GM18498 (cell line): ENCODE measurements around the gene HTRA1.

ENCODE experiments used
- ATAC-seq: cut with Tn5 transposase; IDR thresholded peaks from one replicate; pipeline ENCODE4 v1.9.1; 2021; ENCODE audit warnings: mild to moderate bottlenecking, moderate library complexity; ENCODE audit not compliant: unreplicated experiment

Gene HTRA1

GRCh38 chr10:122471531-122472177 lies 10.3 kb downstream of the HTRA1 start:
- ATAC-seq, result no peak

GRCh38 chr10:122473116-122473515 lies 11.8 kb downstream of the HTRA1 start:
- no peak for ATAC-seq

DNA sequence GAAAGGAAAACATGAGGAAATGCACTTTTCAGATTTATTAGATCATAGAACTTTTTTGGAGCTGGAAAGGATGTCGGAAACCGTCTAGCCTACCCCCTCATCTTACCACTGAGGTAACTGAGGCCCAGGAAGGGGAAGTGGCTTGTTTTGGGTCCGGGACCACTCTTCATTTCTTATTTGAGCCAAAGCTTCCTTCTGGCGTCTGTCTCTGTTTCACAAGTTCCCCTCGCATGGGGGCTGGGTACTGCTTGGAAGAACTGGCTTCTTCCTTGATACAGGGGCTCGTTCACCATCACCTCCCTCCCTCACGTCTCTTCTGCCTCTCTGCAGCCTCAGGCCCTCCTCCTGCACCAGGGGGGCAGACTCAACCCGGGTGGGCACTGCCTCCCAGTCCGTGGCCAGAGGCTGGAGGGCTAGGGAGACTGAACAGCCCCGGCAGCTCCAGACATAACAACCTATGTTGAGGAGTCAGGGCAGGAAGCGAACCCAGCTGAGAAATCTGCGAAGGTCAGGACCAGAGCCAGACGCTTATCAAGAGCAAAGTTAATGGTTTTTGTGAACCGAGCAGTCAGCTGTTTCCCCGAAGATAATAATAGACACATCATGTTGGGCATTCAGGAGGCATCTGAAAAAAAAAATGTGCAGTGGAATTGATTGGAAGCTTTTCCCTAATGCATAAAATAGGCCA lies 12.9 kb downstream of the HTRA1 start:
- ATAC-seq, result no peak

- ATAC-seq, result no peak
Measured at GRCh38 chr10:122475100-122475499, 13.7 kb downstream of the HTRA1 start.

- ATAC-seq, result no peak
Measured at GRCh38 chr10:122475591-122476332, 14.4 kb downstream of the HTRA1 start.

DNA sequence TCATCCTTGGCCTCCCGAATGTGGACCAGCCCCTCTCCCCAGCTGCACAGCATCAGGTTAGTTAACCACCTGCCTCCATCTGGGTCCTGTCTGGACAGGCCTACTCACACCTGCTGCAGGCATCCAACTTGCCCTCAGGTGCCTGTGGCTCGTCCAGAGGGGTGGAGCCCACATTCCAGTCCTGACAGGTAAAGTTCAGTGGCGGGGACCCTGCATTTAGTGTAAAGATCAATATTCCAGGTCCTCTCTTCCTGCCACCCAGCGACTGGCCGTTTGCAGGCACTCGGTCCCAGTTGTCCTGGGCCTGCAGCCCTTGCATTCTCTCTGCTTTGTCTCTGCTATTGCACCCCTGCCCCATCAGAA lies 15.0 kb downstream of the HTRA1 start:
- no peak for ATAC-seq

DNA sequence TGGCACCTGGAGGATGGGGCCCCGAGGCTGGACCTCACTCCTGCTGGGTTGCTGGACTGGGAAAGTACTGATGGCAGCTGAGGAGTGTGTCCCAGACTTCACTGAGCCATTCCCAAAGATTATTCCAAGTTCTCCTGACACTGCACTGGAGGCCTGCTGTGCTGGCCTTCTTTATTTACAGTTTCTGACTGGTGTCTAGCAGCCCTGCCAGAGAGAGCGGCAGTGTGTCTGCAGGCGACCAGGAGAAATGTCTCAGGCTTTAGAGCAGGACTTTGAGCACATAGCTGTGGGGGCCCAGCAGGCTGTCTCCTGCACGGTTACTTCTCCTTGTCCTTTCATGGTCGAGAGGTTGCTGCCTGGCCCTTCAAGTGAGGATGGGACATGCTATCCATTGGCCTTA lies 16.1 kb downstream of the HTRA1 start:
- no peak for ATAC-seq

- ATAC-seq, result no peak
Measured at GRCh38 chr10:122478971-122479370, 17.6 kb downstream of the HTRA1 start.

- no peak for ATAC-seq
Measured at GRCh38 chr10:122480146-122480833, 18.9 kb downstream of the HTRA1 start.

GRCh38 chr10:122481296-122482056 lies 20.1 kb downstream of the HTRA1 start:
- no peak for ATAC-seq

GRCh38 chr10:122484276-122485060 lies 23.1 kb downstream of the HTRA1 start:
- ATAC-seq, result no peak

DNA sequence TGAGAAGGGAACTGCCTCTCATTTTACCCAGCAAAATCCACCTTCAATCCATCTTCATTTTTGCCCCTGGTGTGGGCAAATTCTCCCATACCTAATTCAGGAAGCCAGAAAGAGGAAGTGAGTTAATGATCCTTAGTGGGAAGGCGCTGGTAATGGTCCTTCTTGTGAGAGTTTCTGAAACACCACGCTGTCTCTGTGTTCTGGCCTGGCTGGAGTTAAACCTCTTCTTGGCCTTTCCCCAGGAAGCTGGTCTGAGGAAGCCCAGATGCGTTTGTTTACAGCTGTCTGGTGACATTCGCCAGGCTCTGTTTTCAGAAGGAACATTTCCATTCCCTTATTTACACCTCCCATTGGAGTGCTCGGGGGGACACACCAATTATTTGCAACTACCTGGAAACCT lies 24.3 kb downstream of the HTRA1 start:
- no peak for ATAC-seq

DNA sequence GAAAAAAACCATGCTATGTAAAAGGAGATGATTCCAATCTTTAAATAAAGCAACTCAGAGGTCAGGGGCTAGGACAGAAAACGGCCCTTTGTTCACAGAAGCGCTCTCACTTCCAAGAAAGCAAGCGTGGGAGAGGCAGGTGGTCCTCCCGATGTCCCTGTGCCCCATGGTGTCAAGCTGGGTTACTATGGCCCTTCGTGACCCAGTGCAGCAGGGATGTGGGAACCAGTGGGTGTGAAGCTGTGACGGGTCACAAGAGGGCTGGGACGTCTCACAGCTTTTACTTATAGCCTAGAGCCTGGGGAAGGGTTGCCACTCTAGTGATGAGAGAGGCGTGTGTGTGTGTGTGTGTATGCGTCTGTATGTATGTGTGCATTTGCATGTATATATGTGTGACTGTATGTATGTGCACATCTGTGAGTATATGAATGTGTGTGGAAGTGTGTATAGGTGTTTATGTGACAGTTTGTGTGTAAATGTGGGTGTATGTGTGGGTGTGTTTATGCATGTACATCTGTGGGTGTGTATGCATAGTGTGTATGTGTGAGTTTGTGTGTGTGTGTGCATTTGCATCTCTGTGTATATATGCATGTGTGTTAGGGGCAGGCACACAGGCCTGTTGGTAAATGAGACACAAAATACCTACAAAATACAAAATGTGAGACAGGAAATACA lies 25.2 kb downstream of the HTRA1 start:
- ATAC-seq, result no peak

DNA sequence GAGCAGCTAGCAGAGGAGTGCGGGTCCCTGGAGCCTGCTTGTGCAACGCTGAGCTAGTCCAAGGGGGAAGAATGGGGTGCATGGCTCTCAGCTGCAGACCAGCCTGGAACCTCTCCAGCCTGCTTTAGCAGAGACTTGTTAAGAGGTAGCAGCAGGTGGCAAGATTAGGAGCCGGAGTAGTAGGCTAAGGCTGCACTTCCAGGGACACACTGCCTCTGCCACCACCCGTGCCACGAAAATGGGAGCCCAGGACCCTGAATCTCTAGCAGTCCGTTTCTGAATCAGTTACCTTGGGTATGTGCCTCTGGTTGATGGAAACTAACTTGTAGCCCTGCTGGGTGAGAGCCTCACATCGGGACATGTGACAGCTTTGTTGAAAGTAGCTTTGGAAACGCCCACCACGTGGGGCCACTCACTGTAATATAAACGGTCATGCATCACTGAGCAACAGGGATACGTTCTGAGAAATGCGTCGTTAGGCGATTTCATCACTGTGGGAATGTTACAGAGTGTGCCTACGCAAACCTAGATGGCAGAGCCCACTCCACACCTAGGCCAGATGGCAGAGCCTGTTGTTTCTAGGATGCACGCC lies 25.9 kb downstream of the HTRA1 start:
- ATAC-seq, result no peak

DNA sequence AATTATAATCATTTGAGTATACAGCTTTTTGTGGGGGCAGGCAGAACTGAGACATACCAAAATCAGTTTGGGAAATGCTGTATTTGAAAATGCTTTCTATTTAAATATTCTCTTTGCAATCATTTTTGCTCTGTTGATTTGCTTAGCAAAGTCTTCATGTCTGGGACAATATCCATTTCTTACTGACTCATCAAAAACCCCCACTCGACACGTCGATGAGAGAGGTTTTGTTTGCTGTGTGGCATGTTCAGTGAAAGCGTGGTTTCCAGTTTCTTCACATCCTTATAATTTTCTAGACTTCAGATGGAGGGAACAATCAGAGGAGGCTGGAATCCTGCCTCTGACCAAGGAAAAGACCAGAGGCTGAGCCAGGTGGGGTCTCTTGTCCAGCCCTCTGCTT lies 28.9 kb downstream of the HTRA1 start:
- ATAC-seq, result no peak

DNA sequence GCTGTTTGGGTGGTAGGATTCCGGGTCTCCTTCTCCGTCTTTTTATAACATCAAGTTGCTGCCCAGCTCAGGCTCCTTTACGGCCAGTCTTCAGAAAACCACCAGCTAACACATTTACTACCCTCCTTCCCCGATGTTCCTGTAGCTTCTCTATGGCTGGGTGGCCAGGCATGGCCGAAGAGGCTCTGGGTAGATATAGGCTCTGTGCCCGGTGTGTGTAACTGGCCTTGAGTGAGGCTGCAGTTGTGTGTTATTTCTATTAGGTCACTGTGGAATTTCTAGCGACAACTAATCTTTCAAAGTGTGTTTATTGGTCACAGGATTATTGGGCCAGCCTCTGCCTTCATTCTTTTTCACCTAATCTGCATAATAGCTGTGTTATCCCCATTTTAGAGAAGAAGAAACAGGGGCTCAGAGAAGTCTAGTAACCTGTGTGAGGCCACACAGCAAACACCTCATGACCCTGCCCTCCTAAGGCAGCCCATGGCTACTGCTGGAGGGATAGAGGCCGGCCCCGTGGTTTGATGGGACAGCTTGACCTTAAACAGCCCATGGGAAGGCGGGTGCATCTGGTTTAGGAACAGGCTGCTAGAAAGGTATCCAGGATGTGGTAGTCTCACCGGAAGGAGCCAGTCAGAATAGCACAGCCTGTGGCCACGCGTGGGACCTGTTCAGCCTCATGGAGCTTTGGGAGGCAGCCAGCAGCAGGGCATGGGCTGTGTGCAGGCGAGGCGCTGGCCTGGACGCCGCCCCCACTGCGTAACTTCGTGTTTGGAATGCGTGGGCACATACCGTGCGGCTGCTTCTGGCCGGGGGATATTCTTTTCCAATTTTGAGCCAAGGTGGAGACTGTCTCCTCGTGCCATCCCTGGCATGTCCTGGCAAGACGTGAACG lies 29.7 kb downstream of the HTRA1 start:
- no peak for ATAC-seq

DNA sequence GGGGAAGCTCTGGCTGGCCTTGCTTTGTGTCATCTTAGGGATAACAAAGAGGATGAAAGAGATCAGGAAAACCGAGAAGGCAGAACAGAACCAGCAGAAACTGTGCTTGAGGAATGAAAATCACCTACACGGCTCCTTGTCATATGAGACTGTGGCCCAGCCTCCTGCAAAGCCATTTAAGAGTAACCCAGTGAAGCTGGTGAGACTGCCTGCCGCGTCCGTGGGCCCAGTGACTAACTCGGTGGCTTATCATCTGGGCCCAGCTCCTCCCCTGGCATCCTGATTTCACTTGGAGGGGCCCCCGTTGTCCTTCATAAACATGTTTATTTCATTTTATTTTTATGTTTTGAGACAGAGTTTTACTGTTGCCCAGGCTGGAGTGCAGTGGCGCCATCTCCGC lies 30.7 kb downstream of the HTRA1 start:
- ATAC-seq, result no peak

DNA sequence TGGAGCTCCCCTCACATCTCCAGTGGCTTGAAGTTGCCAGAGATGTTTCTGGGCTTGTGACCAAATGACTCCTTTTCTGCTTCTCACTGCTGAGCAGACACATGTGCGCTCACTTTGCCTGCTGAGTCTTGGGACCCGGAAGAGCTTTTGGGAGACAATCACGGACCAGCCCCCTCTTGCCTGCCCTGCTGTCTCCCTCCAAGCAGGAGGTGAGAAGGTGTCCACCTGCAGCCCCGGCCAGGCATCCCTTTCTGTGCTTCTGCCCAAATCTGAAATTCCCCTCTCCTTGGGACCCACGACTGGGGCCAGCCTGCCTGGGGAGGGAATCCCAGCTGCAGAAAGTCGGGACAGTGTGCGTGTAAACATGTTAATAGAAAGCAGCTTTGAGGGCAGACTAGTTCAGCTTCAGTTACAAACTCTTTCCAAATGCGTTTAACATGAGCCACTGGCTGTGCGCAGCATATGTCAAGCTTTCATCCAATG lies 31.7 kb downstream of the HTRA1 start:
- ATAC-seq, result no peak
